Activated CD4-positive, alpha-beta T cell treated with anti-CD3 and anti-CD28 coated beads, Interleukin-10, Interleukin-2, amounts not matched to agents 100 ng/mL and 50 ng/mL, durations not matched to agents 16 hours and 8 hours (primary cell): ENCODE data around the gene INTS6.
A peak's percentile ranks its signal among the peaks of the same experiment; 100 is the strongest.

Experiments
- DNase-seq: peaks from one replicate; pipeline ENCODE4 v3.0.0-alpha.2; 2020

INTS6 gene, protein sequence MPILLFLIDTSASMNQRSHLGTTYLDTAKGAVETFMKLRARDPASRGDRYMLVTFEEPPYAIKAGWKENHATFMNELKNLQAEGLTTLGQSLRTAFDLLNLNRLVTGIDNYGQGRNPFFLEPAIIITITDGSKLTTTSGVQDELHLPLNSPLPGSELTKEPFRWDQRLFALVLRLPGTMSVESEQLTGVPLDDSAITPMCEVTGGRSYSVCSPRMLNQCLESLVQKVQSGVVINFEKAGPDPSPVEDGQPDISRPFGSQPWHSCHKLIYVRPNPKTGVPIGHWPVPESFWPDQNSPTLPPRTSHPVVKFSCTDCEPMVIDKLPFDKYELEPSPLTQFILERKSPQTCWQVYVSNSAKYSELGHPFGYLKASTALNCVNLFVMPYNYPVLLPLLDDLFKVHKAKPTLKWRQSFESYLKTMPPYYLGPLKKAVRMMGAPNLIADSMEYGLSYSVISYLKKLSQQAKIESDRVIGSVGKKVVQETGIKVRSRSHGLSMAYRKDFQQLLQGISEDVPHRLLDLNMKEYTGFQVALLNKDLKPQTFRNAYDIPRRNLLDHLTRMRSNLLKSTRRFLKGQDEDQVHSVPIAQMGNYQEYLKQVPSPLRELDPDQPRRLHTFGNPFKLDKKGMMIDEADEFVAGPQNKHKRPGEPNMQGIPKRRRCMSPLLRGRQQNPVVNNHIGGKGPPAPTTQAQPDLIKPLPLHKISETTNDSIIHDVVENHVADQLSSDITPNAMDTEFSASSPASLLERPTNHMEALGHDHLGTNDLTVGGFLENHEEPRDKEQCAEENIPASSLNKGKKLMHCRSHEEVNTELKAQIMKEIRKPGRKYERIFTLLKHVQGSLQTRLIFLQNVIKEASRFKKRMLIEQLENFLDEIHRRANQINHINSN

DNA sequence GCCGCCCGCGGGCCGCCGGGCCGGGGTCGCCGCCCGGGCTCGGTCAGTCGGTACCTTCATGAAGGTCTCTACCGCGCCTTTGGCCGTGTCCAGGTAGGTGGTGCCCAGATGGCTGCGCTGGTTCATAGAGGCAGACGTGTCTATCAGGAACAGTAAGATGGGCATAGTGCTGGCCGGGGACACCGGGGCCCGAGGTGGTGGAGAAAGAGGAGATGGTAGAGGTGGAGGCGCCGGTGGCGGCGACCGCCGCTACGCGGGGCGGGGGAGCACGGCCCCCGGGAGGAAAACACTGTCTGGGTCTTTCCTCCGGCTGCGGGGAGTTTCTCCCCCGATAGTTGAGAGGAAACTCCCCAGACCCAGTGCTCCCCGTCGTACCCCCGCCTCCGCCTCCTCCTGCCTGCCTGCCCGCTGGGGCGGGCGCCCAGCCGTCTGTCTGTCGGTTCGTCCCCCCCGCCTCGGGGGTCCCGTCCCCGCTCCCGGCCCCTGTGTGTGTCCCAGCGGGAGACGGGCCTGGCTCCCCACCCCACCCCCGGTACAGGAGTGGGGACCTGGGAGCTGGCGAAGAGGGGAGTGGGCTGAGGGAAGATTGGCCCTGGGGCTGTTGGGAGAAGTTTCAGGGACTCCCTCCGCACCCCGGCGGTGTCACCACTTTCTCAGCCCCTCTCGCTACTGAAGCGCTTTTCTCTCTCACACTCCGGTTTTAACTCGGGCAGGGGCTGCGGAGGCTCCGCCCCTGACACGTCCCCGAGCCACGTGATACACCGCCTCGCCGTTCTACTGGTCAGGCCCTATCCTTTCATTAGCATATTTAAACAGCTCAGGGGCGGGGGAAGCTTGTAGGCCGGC lies at the start of gene INTS6:
TSS of gene INTS6 (minus strand) at position 676 of the 846 bp plus-strand sequence. CDS start at position 165, 511 bp downstream.
- peak; percentile 100 for DNase-seq

DNA sequence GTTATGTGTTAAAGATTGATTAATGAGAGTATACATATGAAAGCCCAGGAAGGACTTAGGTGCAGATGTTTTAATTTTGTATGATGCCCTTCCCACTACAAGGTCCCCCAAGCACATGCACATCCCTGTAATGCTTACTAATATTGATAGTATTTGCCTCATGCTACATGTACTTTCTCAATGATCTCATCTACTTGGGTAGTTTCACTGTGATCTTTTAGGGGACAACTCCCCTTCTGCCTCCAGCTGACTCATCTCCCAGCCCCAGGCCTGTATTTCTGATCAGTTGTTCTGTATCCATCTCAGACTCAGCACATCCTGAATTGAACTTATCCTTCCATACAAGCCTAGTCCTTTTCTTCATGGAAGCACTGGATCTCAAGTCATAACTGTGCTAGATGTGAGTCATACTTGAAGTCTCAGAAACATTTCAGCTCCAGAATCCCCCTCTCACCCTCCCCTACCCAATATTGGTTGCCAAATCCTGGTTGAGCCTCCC lies 49.4 kb upstream of the INTS6 start:
- DNase-seq, result peak; percentile 81

DNA sequence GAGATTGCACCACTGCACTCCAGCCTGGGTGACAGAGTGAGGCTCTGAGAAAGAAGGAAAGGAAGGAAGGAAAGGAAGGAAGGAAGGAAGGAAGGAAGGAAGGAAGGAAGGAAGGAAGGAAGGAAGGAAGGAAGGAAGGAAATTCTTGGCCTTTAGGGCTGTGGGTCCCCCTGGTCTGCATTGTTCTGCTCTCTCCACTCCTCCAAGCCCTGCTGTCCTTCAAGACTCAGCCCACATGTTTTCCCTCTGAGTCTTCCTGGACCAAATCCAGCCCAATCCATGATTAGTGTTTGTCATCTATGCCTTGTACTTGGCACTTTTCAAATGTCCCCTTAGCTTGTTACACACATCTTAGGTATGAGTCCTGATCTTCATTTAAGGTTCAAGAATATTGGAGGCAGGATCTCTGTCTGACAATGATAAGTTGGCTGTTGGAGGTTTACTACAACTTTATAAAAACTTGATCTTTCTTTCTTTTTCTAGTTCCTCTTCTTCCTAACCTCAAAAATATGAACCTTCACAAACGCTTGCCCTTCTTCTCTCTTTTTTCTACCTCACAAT lies 48.8 kb upstream of the INTS6 start:
- DNase-seq, result no peak

DNA sequence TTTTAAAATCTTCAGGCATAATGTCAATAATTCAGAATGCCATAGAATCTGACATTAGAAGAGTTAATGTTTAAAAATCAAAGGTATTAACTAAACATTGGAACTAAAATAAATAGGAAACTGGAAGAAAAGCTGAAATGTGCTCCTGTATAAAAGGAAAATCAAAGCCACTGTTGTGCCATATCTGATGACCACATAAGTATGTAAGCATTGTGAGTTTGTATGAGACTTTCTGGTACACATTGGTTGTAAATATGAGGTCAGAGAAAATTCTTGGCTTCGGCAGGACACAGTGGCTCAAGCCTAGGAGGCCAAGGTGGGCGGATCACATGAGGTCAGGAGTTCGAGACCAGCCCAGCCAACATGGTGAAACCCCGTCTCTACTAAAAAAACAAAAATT lies 48.3 kb upstream of the INTS6 start:
- DNase-seq, result no peak

DNA sequence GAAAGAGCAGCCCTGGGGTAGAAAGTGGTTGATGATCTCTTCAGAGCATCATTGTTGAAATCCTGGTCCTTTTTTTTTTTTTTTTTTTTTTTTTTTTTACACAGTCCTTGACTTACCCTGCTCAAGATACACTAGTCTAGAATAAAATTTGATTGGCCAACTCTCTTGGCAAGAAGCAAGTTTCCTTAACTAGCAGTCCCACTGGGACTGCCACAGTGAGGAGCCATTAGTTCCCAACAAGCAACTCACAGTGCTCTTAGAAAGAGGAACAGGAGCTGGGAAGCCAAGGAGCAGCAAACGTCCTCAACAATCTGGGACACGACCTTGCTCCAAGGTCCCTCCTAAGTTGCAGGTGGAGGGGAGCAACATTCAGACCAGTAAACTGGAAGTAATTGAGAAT lies 47.9 kb upstream of the INTS6 start:
- no peak for DNase-seq

DNA sequence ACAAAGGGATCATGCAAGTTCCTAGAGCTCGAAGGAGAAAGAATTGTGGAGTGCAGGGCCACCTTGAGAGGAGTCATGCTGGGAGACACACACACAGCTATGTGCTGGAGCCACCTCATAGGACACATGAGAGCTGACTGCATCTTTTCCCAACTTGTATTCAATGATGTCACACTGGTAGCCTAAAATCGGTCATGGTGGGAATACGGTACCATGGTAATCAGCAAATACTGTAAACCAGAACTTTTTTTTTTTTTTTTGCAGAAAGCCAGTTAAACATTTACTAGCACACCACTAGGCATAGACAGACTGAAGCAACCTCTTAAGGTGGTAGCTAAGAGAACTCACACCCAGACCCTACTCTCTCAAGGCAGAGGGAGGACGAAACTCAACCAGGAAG lies 47.0 kb upstream of the INTS6 start:
- no peak for DNase-seq

DNA sequence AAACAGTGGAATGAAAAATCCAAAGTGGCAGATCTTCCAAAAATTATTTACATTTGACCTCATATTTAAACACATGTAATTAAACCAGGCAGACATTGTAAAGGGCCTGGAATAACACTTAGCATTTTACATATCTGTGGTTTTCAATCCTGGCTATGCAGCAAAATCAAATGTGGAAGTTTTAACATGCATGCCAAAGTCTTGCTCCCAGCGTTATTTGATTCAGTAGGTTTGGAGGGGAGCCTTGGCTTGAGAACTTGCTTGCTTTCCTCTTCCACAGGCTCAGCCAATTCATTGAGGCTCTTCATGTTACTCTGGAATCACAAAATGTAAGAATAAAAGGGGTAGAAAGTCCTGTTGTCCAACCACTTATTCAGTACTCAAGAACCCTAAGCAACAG lies 42.5 kb upstream of the INTS6 start:
- DNase-seq, result no peak

DNA sequence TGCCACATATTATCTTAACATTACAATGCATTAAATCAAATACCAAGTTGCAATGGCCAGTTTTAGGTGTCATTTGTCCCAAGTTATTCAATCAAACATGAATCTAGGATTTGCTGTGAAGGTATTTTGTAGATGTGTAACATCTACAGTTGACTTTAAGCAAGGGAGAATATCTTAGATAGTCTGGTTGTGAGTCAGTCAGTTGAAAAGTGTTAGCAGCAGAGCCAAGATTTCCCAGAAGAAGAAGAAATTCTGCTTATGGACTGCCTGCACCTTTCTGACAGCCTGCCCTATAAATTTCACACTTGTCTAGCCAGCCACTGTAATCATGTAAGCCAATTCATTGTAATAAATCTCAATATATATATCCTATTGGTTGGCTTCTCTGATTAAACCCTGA lies 41.3 kb upstream of the INTS6 start:
- no peak for DNase-seq

DNA sequence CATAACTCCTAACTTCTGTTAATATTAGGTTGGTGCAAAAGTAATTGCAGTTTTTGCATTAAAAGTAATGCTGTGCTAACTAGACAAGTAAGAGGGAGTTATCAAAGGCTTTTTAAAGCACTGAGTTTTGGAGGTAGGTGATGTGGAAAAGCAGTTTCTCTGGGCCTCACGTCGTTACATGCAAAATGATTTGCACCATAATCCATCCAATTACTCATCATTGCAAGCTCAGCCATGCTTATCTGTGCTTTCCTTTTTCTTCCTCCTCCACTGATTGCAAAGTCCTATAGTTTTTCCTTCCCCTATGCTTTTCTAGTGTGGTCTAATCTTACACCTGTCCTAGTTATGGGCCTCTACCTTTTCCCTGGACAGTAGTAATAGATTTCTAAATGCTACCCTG lies 35.4 kb upstream of the INTS6 start:
- no peak for DNase-seq

DNA sequence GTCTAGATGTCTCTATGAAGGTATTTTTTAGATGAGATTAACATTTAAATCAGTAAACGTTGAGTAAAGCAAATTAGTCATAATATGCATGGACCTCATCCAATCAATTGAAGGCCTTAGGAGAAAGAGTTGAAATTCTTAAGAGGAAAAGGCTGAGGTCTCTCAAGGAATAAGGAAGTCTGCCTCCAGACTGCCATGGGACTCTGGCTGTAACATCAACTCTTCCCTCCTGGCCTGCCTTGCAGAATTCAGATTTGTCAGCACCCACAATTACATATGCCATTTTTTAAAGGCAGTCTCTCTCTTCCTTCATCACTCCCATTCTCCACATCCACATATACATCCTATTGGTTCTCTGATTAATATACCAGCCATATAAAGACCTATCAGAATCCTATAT lies 28.8 kb upstream of the INTS6 start:
- no peak for DNase-seq

DNA sequence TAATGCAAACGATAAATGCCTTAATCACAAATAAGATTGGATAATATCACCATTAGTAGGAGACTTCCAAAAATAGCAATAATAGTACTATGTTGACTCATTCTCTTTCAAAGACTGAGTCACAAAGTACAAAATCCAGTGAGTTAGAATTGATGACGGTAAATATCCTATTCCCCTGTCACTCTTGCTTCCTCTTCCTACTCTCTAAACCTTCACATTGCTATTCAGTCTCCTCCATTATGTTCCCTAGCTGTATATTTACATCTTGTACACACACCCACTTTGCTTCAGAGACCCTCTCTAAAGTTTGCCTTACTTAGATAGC lies 26.3 kb upstream of the INTS6 start:
- DNase-seq, result no peak

DNA sequence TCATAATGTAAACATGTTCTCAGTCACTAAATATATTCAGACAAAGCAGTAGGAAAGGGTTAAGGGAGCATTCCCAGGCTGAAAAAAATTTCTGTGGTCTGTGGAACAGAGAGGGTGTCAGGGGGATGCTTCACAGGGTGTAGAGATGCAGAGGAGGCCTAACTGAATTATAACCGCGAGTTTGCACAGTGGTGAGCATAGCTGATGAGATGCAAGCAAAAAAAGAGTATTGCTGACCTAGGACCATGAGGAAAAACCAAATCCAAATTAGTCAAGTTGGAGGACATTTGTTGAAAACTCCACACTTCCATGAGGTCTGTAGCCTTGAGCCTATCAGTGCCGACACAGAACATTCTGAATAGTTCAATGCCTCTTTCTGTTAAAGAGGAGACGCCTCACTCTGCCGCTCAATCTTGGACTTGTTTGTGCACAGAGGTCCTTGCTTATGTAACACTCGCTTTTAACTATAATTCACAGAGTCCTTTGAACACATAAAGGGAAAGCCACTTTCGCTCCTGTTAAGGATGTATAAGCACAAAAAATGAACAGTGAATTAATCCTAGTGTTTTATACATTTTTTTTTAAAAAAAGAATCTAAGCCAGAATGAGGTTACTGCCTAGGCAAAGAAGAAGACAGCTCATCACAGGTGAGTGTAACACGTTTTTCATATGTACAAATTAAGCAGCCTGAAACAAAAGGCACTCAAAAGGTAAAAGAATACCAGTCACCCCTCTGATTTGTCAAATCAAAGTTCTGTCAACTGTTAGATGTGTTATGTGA lies 25.8 kb upstream of the INTS6 start:
- DNase-seq, result no peak

DNA sequence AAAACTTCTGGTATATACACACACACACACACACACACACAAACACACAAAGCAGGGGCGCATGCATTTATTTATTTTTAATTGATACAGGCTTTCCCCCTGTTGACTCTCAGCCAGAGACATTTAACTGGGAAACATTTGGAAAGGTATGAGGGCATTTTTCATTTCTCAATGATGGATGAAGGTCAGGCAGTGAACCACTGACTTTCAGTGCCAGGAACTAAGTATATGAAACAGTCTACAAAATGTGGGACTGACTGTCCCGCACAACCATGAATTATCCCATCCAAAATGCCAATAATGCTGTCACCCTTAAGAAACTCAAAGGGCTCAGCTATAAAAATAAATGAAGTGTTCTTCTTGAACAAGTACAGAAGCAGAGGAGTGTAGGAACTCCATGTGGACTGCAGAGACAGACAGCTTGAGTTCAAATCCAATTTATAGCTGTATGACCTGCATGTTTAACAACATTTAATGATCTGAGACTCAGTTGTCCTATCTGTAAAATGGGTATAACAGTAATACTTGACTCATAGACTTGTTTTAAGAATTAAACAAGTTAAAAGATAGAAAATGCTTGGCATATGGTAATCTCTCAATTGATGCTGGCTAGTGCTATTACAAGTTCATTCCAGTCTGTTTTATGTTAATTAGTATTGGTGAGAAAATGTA lies 25.0 kb upstream of the INTS6 start:
- no peak for DNase-seq

DNA sequence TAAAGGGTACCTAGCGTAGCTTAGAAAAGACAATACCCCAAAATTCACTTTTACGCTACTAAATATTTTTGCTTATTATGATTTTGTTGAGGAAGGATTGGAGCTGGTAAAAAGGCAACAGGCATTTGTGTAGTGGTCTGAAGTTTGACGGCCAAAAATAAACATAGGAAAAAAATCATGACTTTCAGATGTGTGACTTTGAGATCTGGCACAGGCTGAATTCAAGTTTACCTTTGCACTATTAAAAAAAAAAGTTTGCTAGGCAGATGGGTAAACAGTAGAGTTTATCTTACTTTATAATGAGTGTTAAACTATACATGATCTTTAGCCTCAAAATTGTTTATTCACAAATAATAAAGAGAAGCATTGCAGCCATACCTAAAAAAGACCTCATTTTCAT lies 24.3 kb upstream of the INTS6 start:
- DNase-seq, result no peak

DNA sequence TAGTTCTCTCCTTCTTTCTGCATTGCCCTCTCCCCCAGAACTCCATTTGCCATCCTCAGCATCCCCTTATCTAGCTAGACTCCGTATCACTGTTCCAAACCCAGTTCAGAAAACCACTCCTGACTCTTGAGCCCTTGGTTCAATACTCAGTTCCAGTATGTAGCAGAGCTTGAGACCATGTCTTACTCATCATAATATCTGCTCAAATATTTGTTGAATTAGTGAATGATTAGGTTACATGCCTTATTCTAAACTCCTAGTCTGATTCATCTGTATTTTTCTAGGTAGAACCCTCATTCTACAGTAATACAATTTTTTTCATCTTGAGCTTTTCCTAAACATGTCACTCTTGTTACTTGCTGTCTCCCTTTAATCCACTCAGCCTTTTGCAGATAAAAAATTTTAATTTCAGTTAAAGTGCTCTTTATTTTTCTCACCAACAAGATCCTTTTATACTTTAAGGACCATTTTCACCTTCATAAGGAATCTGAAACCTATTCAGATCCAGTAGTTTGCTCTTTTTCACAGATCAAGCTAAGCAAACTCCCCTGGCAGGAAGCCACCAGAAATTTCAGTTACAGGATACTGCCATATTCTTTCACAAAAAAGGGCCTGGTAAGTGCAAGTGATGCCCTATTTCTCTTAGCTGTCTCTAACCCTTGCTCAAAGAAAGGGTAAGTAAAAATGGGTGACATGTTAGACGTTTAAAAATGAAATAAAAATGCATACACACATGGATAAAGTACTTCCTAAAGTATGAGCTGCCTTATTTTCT lies 23.1 kb upstream of the INTS6 start:
- DNase-seq, result no peak

DNA sequence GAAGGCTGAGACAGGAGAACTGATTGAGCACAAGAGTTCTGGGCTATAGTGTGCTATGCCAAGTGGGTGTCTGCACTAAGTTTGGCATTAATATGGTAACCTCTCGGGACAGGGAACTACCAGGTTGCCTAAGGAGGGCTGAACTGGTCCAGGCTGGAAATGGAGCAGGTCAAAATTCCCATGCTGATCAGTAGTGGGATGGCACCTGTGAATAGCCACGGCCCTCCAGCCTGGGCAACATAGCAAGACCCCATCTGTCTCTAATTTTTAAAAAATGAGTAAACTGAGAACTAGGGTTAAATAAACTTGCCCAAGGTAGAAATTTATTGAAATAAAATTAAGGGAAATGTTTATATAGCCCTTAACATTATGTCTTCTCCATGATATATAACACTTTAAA lies 17.0 kb upstream of the INTS6 start:
- DNase-seq, result no peak

DNA sequence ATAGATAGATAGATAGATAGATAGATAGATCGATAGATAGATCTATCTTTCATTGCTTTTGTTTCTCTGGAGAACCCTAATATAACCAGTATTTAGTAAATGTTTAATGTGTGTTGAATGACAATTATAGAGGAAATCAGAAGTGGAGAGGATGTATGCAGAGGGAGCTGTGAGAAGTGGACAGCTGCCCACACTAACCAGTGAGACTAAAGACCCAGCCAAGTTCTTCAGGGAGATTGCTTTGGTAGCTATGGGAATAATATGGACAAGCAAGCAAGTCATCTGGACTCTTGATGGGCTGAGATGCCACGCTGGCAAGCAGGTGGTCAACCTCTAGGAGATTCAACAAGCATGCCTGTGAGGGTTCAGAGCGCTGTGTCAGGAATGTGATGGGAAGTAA lies 14.9 kb upstream of the INTS6 start:
- no peak for DNase-seq

DNA sequence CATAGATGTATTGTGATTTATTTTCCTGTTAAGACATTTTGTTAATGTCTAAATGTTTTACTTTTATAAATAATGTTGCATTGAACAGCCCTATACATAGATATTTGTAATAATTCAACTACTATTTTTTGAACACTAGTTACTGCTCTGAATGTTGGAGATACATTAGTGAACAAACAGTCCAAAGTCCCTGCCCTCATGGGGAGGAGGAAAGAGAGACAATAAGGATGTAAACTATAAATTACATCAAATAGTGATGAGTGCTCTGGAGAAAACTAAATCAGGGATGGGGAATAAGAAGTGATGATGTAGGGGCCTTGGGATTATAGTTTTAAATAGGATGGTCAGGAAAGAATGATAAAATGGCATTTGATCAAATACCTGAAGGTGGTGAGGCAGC lies 12.3 kb upstream of the INTS6 start:
- no peak for DNase-seq

DNA sequence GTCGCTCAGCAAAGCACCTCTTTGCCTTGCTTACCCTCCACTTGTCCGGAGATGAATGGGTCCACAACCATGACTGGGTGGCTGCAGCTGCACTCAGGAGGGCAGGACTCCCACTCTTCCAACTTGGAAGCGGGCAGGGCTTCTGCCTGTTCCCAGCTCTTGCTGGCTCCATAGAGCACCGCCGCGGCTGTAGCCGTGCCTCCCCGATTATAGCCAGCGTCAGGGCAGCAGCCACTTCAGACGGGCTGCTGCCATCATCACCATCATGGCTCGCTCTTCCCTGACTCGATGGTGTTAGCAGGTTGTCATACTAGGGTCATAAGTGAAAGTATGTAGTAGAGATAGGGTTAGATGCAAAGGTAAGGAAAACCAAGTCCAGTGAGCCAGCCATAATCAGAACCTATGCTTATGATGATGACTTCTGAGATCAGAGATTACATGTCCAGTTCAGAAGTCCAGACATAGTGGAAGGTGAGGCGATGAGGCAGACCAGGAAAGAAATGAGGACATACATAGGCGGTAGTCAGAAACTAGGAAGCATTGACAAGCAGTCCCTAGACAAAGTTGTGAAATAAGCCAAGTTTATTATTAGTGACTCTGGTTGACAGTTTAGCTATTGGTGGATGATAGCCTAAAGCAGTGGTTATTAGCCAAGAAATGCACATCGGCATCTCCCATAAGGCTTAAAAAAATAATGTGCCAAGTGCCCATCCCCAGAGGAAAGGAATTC lies 4.4 kb upstream of the INTS6 start:
- no peak for DNase-seq

DNA sequence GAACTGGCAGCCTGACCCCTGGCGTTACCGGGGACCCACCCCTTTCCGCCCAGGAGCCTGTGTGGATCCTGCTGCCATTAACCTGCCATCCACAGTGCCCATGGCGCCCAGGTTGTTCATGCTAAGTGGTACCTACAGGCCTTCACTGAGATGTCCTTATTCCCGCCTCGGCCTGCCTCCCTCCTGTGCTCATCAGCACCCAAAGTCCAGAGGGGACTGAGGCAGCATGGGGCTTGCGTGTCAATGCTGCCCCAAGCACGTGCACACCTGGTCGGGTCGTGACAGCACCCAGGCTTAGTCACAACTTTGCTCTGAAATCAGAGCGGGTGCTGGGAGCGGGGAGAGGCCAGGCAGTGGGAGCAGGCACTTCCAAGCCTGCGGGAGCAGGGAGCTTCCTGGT lies 3.7 kb upstream of the INTS6 start:
- no peak for DNase-seq
